Keratinocyte (primary cell): Measurements from ENCODE around the gene ZBTB33. TPM values are rescaled to one million over a fixed set of nuclear protein-coding genes. Genes with fewer than 3 reads are reported as not detected.

Source experiments
- DNase-seq: peaks from one replicate; pipeline ENCODE4 v3.0.0-alpha.2; 2011; ENCODE audit warnings: low read depth, missing footprints, low spot score
- FAIRE-seq: peaks from 2 replicates; lab custom pipeline; 2011; peaks lifted over from hg19 to GRCh38; lab: Jason Lieb, UNC
- H2AFZ ChIP-seq: 2 replicates; pipeline ENCODE4 v1.6.0; 2012; ENCODE audit warnings: low read length, control low read depth, inconsistent platforms; ENCODE audit not compliant: control insufficient read depth
- H3K27ac ChIP-seq: 2 replicates; pipeline ENCODE4 v1.5.1; 2011; ENCODE audit warnings: low read length; ENCODE audit not compliant: control insufficient read depth, insufficient read depth
- H3K27me3 ChIP-seq: 3 replicates; pipeline ENCODE4 v1.6.0; 2011; ENCODE audit warnings: low read length; ENCODE audit not compliant: control insufficient read depth, insufficient read depth; ENCODE audit errors: extremely low read depth
- H3K36me3 ChIP-seq, 2 experiments: 2 replicates in 1 of 2; 3 replicates in 1 of 2; pipeline ENCODE4 v1.5.1; 2011; ENCODE audit warnings: low read length in 2 of 2, mild to moderate bottlenecking in 1 of 2; ENCODE audit not compliant: control insufficient read depth in 2 of 2, insufficient read depth in 2 of 2; ENCODE audit errors: extremely low read depth in 1 of 2
- H3K4me1 ChIP-seq: 3 replicates; pipeline ENCODE4 v1.5.1; 2011; ENCODE audit warnings: low read length; ENCODE audit not compliant: control insufficient read depth, insufficient read depth; ENCODE audit errors: extremely low read depth
- H3K4me2 ChIP-seq: 3 replicates; pipeline ENCODE4 v1.6.0; 2011; ENCODE audit warnings: low read depth, low read length; ENCODE audit not compliant: control insufficient read depth, insufficient read depth; ENCODE audit errors: extremely low read depth
- H3K4me3 ChIP-seq, 3 experiments: fragments of 200-600 bp in 1 of 3; sonication (generic) in 1 of 3; 2 replicates in 2 of 3; 3 replicates in 1 of 3; pipeline ENCODE4 v1.5.1; 2011 to 2016; ENCODE audit warnings: low read length in 3 of 3, mild to moderate bottlenecking in 3 of 3, control low read depth in 2 of 3, inconsistent platforms in 1 of 3, low read depth in 1 of 3, mixed read lengths in 1 of 3, mixed run types in 1 of 3, moderate library complexity in 1 of 3; ENCODE audit not compliant: control insufficient read depth in 2 of 3, insufficient read depth in 2 of 3; ENCODE audit errors: extremely low read depth in 1 of 3
- H3K79me2 ChIP-seq: 2 replicates; pipeline ENCODE4 v1.6.0; 2012; ENCODE audit warnings: low read length; ENCODE audit not compliant: control insufficient read depth, insufficient read depth
- H3K9ac ChIP-seq: 3 replicates; pipeline ENCODE4 v1.6.0; 2011; ENCODE audit warnings: low read length; ENCODE audit not compliant: control insufficient read depth, insufficient read depth; ENCODE audit errors: extremely low read depth
- H3K9me1 ChIP-seq: 3 replicates; pipeline ENCODE4 v1.6.0; 2011; ENCODE audit warnings: low read length; ENCODE audit not compliant: control insufficient read depth, insufficient read depth; ENCODE audit errors: extremely low read depth
- H3K9me3 ChIP-seq: 2 replicates; pipeline ENCODE4 v1.5.1; 2012; ENCODE audit warnings: low read depth, low read length; ENCODE audit not compliant: control insufficient read depth
- H4K20me1 ChIP-seq: 3 replicates; pipeline ENCODE4 v1.6.0; 2011; ENCODE audit warnings: low read length; ENCODE audit not compliant: control insufficient read depth, insufficient read depth; ENCODE audit errors: extremely low read depth
- EZH2 ChIP-seq: IDR thresholded peaks from one replicate; pipeline ENCODE4 v1.6.1; 2012; ENCODE audit warnings: inconsistent platforms, mild to moderate bottlenecking, low read length, moderate library complexity
- dilution Hi-C: fragments of 300-500 bp; cut with MboI; formaldehyde crosslinking; loops from one replicate; pipeline ENCODE4 v1.7.0; 2020; ENCODE audit warnings: low sequenced_read_pairs; ENCODE audit not compliant: extremely low pct_ligation_motif_present
- polyA plus RNA-seq, 5 experiments: library from polyadenylated mRNA; depleted of rRNA in 3 of 5; stranded (reverse) in 3 of 5; stranded (forward) in 1 of 5; unstranded in 1 of 5; fragments of >200 nt; gene quantifications; 1 replicate in 1 of 5; 2 replicates in 3 of 5; 3 replicates in 1 of 5; pipeline versions ENCODE4 v1.2.1 to v1.2.3, GENCODE V29; 2011 to 2012; ENCODE audit warnings: missing spikeins in 2 of 5, low read depth in 1 of 5, low replicate concordance in 1 of 5
- TF ChIP-seq, protein P1 (sequence below), 3 experiments: IDR thresholded peaks in 1 of 3; conservative IDR thresholded peaks in 1 of 3; optimal IDR thresholded peaks in 1 of 3; 2 replicates in 2 of 3; 3 replicates in 1 of 3; pipeline versions ENCODE3 to v1.5.1; 2011; ENCODE audit warnings: low read length in 3 of 3, mild to moderate bottlenecking in 3 of 3, moderate library complexity in 2 of 3, control low read depth in 1 of 3, inconsistent platforms in 1 of 3; ENCODE audit not compliant: insufficient read depth in 2 of 3; ENCODE audit errors: extremely low read depth in 1 of 3

The ZBTB33 gene
- polyA plus RNA-seq, 1 donor (not counting 4 experiments of a cell fraction or from before 2014, with no cell fraction given) = 13.4 TPM

DNA sequence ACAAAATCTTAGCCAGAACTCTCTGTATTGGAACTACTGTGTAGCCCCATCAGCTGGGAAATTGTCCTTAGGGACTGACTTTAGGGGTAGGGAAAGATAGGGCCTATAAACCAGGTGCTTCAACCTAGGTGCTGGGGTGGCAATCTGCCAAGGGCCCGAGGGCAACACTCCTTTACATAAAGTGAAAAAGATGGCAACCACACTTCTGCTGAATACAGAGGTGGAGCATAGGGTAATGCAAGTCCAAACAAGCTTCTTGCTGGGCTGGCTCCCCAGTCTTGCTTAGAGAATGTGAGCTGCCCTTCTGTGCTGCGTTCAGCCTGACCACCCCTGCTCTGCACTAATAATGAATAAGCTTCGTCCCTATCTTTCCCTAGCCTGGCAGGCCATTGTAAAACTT is 9.8 kb downstream of the ZBTB33 start:
- peak; percentile 75 for DNase-seq
- TF ChIP-seq, protein P1, sequence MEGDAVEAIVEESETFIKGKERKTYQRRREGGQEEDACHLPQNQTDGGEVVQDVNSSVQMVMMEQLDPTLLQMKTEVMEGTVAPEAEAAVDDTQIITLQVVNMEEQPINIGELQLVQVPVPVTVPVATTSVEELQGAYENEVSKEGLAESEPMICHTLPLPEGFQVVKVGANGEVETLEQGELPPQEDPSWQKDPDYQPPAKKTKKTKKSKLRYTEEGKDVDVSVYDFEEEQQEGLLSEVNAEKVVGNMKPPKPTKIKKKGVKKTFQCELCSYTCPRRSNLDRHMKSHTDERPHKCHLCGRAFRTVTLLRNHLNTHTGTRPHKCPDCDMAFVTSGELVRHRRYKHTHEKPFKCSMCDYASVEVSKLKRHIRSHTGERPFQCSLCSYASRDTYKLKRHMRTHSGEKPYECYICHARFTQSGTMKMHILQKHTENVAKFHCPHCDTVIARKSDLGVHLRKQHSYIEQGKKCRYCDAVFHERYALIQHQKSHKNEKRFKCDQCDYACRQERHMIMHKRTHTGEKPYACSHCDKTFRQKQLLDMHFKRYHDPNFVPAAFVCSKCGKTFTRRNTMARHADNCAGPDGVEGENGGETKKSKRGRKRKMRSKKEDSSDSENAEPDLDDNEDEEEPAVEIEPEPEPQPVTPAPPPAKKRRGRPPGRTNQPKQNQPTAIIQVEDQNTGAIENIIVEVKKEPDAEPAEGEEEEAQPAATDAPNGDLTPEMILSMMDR (optimal IDR thresholded peaks at IDR 0.05 in 1 of 3, IDR thresholded peaks at IDR 0.05 in 1 of 3, conservative IDR thresholded peaks at IDR 0.05 in 1 of 3; ENCODE audit: extremely low read depth in 1 of 3, insufficient read depth in 2 of 3, low read length in 3 of 3) = no peak
- no peak for TF ChIP-seq EZH2
- H3K27ac ChIP-seq = peak overlapping the region; percentile 5
- peaks cover 13% of the 10 kb centered on the region for H3K4me1 ChIP-seq
- H3K4me3 ChIP-seq = no peak overlapping the region
- H3K79me2 ChIP-seq = no peaks in the 10 kb centered on the region
- no peaks in the 10 kb centered on the region for H3K9me1 ChIP-seq
- no peaks in the 10 kb centered on the region for H3K36me3 ChIP-seq
- H3K9ac ChIP-seq = no peak overlapping the region
- FAIRE-seq = no peak
- no peak overlapping the region for H2AFZ ChIP-seq
- dilution Hi-C loops = no loop called here
- peak overlapping the region; percentile 34 for H3K4me2 ChIP-seq
- H3K27me3 ChIP-seq = no peaks in the 10 kb centered on the region
- H3K9me3 ChIP-seq = no peaks in the 10 kb centered on the region
- H4K20me1 ChIP-seq = no peaks in the 10 kb centered on the region

GRCh38 chrX:120262859-120263708 is 12.5 kb downstream of the ZBTB33 start:
- DNase-seq = no peak
- H3K27me3 ChIP-seq = no peaks in the 10 kb centered on the region
- H3K36me3 ChIP-seq = no peaks in the 10 kb centered on the region
- no peak for TF ChIP-seq EZH2
- TF ChIP-seq, protein P1 (optimal IDR thresholded peaks at IDR 0.05 in 1 of 3, IDR thresholded peaks at IDR 0.05 in 1 of 3, conservative IDR thresholded peaks at IDR 0.05 in 1 of 3; ENCODE audit: extremely low read depth in 1 of 3, insufficient read depth in 2 of 3, low read length in 3 of 3) = no peak
- no peak overlapping the region for H3K4me3 ChIP-seq
- H3K9ac ChIP-seq = no peak overlapping the region
- FAIRE-seq = no peak
- no peak overlapping the region for H3K4me2 ChIP-seq
- H2AFZ ChIP-seq = no peak overlapping the region
- no peak overlapping the region for H3K27ac ChIP-seq
- H4K20me1 ChIP-seq = no peaks in the 10 kb centered on the region
- no peaks in the 10 kb centered on the region for H3K9me1 ChIP-seq
- H3K4me1 ChIP-seq = peaks cover 13% of the 10 kb centered on the region
- H3K9me3 ChIP-seq = no peaks in the 10 kb centered on the region
- no peaks in the 10 kb centered on the region for H3K79me2 ChIP-seq
- dilution Hi-C loops = no loop called here
